GM19099 (cell line): Measurements from ENCODE around the gene GPR65.

Experiments used
- POLR2A ChIP-seq: IDR thresholded peaks from 3 replicates; pipeline ENCODE4 v1.6.1; 2011; ENCODE audit warnings: low read depth; ENCODE audit not compliant: insufficient read length; ENCODE audit errors: extremely low read depth

Gene GPR65

GRCh38 chr14:87994974-87995373, 10.0 kb upstream of the GPR65 start:
- TF ChIP-seq POLR2A, result peak; percentile 28

GRCh38 chr14:87995500-87996290, 9.2 kb upstream of the GPR65 start:
- TF ChIP-seq POLR2A, result no peak

GRCh38 chr14:87996291-87996592, 8.7 kb upstream of the GPR65 start:
- no peak for TF ChIP-seq POLR2A

- TF ChIP-seq POLR2A, result no peak
Measured at GRCh38 chr14:87998482-87998881, 6.5 kb upstream of the GPR65 start.

DNA sequence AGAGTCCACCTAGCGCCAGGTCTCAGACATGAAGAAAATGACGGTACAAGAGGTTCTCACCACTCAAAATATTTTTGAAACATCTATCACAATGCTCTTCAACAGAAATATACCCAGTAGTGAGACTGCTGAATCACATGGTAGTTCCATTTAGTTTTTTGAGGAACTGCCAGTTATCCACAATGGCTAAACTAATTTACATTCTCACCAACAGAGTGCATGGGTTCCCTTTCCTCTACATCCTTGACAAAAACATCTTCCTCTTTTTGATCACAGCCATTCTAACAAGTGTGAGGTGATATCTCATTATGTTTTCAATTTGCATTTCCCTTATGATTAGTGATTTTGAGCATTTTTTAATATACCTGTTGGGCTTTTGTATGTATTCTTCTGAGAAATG, 5.7 kb upstream of the GPR65 start:
- no peak for TF ChIP-seq POLR2A

- no peak for TF ChIP-seq POLR2A
Measured at GRCh38 chr14:88002421-88003075, 2.4 kb upstream of the GPR65 start.

DNA sequence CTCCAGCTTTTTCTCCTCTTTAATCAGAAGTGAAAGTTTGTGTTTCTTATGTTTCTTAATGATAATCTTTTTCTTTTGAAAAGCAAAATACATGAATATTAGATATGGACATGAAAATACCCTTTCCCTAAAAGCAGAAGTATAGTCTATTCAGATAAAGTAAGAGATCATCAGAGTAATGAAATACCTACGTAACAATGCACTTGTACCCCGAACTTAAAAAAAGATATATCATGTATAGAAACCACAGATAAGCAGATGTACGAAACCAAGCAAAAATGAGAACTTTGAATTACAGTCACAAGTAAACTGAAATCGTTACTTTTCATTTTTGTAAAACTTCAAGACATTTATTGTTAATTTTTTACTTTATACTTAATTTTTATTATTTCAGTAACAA, 1.5 kb upstream of the GPR65 start:
- TF ChIP-seq POLR2A, result no peak

GRCh38 chr14:88004506-88005036, 364 bp upstream of the GPR65 start:
- TF ChIP-seq POLR2A, result no peak

GRCh38 chr14:88005978-88006851, 1.3 kb downstream of the GPR65 start:
- no peak for TF ChIP-seq POLR2A

- no peak for TF ChIP-seq POLR2A
Measured at GRCh38 chr14:88007608-88008007, 2.7 kb downstream of the GPR65 start.

GRCh38 chr14:88008039-88008742, 3.3 kb downstream of the GPR65 start:
- TF ChIP-seq POLR2A, result no peak

DNA sequence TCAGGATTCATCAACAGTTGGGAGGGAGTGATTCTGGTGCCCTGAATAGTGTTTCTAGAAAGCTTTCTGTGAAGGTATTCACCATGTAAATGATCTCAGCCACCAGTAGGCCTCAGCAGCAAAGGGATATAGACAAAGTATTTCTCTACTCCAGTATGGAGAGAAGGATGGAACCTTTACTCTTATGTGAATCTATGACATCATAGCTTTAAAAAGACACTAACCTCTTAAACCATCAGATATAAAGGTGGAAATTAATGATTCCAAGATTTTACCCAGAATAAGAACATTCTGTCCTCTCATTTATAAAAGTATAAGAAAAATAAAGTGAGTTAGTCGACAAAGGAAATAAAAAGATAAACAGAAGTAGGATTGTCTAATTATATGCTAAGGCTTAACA, 4.6 kb downstream of the GPR65 start:
- TF ChIP-seq POLR2A, result no peak

GRCh38 chr14:88010331-88010730, 5.4 kb downstream of the GPR65 start:
- no peak for TF ChIP-seq POLR2A

DNA sequence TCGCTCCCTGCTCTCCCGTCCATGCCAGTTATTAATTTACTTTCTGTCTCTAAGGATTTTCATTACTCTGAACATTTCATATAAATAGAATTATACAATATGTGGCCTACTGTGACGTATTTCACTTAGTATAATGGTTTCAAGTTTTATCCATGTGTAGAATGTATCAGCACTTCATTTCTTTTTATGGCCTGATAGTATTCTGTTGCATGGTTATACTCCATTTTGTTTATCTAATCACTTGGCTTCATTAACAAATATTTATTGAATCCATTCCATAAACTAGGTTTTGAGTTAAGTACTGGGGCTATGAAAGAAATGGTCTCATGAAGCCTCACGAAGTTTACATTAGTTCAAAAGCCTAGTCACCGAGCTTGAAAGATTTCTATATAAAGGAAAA, 7.6 kb downstream of the GPR65 start:
- no peak for TF ChIP-seq POLR2A
